ENCODE results near the gene REXO1.

GRCh38 chr19:1856698-1857603, 8.7 kb upstream of the REXO1 start:
- TF ChIP-seq NCOR1 (IDR thresholded peaks at IDR 0.05; ENCODE audit: borderline replicate concordance, low read length) (peak; percentile 51; the same call in 1 of the 2 replicates), POLR2A (IDR thresholded peaks at IDR 0.05; ENCODE audit: insufficient read depth in 1 of 2, low read depth in 2 of 2, low read length in 2 of 2) (no peak), POLR2AphosphoS5 (IDR thresholded peaks at IDR 0.05; ENCODE audit: low read depth, low read length) (no peak), ZNF274 (CRISPR knock-in tag; IDR thresholded peaks at IDR 0.05) (no peak), ZBTB40 (IDR thresholded peaks at IDR 0.05) (no peak), ZBTB40 (CRISPR knock-in tag; IDR thresholded peaks at IDR 0.05) (no peak), KDM5A (IDR thresholded peaks at IDR 0.05; ENCODE audit: borderline replicate concordance, low read length) (no peak), SMARCE1 (IDR thresholded peaks at IDR 0.05; ENCODE audit: borderline replicate concordance) (no peak), ZNF766 (CRISPR knock-in tag; IDR thresholded peaks at IDR 0.05; ENCODE audit: borderline replicate concordance) (no peak), ZSCAN20 (CRISPR knock-in tag; IDR thresholded peaks at IDR 0.05; ENCODE audit: borderline replicate concordance) (no peak), CBFB (CRISPR knock-in tag; IDR thresholded peaks at IDR 0.05) (no peak)
- TF ChIP-seq, protein P1, sequence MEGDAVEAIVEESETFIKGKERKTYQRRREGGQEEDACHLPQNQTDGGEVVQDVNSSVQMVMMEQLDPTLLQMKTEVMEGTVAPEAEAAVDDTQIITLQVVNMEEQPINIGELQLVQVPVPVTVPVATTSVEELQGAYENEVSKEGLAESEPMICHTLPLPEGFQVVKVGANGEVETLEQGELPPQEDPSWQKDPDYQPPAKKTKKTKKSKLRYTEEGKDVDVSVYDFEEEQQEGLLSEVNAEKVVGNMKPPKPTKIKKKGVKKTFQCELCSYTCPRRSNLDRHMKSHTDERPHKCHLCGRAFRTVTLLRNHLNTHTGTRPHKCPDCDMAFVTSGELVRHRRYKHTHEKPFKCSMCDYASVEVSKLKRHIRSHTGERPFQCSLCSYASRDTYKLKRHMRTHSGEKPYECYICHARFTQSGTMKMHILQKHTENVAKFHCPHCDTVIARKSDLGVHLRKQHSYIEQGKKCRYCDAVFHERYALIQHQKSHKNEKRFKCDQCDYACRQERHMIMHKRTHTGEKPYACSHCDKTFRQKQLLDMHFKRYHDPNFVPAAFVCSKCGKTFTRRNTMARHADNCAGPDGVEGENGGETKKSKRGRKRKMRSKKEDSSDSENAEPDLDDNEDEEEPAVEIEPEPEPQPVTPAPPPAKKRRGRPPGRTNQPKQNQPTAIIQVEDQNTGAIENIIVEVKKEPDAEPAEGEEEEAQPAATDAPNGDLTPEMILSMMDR (CRISPR knock-in tag; IDR thresholded peaks at IDR 0.05): peak; percentile 24

Data from HepG2 (cell line).